Activated naive CD4-positive, alpha-beta T cell treated with Interleukin-2 at 50 U/mL for 16 hours (primary cell): ENCODE results near the gene KCNF1.

Experiments
- DNase-seq: peaks from one replicate; pipeline ENCODE4 v3.0.0-alpha.2; 2020

KCNF1 gene

GRCh38 chr2:10921525-10921924 lies 9.8 kb downstream of the KCNF1 start:
- no peak for DNase-seq

DNA sequence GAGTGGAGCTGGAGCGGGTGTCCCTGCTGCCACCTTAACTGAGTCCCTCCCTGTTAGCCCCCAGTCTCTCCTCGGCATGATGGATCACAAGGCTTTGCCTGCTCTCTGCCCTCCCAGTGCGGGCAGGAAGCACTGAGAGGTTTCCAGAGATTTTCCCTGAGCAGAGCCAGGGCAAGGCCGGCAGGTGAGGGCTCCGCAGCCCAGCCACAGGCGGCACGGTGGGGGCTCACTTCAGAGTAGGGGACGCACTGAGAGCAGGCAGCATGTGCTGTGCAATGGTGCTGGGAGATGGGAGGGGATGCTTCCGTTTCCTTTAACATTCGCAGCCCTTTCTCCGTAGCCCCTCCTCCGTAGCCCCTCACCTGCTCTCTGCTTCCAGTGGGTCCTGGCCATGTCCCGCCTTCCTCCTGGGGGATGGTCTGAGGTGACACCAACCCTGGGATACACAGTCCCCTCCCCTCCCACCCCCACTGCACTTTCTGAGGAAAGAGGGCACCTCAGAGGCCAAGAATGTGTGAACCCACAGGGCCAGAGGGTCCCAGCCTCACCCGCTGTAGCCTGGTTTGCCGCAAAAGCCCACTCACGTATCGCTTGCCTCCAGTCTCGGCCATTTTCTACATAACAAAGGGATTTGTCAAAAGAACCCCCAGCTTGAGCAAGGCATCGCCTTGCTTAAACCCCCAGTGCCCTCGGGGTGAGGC lies 10.7 kb downstream of the KCNF1 start:
- no peak for DNase-seq

DNA sequence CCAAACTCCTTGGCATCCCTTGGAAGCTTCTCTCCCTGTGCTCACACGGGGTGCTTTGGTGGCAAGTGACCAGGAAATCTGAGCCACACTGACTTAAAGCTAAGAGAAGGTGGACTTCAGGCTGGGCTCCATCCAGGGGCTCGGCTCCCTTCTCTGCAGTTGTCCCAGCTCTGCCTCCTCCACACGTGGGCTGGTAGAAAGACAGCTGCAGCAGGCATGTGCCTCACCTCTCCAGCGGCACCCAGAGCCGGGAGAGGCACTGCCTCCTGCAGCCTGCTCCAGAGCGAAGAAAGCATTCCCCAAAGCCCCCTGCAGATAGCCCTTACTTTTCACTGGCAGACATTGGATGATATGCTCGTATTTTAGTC lies 11.3 kb downstream of the KCNF1 start:
- no peak for DNase-seq

- no peak for DNase-seq
Observed at GRCh38 chr2:10923965-10924364, 12.2 kb downstream of the KCNF1 start.

GRCh38 chr2:10924441-10924840 lies 12.7 kb downstream of the KCNF1 start:
- DNase-seq = no peak

DNA sequence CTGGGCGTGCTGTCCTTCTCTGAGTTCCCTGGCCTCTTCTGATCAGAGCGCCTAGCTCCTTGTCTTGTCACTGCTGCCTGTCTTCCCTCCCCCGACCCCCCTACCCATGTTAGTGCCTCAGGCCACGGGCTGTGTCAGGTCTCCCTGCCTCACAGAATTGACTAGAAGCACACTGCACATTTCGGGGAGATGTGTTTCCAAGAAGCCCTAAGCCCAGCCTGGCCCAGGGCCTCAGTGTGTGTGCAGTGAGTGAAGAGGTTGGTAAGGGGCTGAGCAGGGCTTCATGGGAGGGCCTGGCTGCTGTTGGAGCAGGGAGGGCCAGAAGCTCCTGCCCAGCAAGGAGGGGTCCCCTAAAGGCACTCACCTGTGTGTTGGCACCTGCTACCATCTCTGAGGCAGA lies 13.1 kb downstream of the KCNF1 start:
- DNase-seq = no peak

DNA sequence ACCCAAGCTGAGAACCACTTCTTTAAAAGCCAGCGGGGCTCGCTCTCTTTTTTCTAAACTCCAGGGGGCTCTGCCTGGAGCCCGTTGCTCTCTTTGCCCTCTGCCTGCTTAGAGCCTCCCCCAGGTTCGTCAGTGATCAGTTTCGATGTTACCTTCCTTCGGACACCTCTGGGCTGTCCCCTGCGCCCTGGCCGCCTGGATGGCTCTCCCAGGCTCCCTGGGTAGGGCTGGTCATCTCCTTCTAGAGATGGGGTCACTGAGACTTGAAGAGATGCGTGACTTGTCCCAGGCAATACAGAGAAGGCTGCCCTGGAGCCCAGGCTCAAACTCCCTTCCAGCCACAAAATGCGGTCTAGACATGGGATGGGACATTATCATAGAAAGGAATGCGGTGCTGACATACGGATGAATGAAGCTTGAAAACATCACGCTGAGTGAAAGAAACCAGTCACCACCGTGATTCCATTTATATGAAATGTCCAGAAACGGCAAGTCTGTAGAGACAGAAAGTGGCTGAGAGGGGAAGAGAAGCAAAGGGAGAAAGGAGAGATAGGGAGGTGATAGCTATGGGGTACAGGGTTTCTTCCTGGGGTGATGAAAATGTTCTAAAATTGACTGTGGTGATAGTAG lies 14.6 kb downstream of the KCNF1 start:
- no peak for DNase-seq

DNA sequence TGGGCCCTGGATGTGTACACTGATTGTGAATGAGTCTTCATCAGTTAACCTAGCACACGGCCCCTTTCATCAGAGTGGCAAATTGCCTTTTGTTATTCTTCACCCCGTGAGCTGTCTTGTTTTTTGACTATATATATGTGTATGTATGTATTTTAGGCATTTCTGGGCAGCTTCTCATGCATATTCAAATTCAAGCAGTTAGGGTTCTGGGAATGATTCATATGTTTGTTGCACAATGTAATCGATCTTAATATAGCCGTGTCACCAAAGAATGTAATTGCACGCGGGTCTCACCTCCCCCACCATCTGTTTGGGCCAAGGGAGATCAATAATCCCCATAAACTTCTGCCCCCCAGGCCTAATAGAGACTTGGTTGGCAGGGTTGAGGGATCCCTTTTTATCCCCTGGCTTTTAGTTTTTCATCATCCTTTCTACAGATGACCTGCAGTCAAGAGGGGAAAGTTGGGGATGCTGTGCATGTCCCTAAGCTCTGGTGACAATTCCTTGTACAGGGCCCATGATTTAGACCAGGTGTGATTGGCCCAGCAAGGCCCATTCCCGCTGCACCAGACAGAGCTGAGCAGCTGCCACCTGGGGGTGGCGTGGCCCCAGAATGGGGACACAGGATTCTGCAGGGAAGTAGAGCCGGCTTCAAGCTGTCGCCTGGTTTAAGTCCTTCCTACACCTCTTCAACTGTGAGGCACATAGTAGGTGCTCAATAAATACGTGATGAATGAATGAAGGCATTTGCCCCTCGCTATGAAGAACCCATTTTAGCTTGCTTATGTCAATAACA lies 19.2 kb downstream of the KCNF1 start:
- DNase-seq = no peak

GRCh38 chr2:10931710-10932255 lies 20.0 kb downstream of the KCNF1 start:
- no peak for DNase-seq

GRCh38 chr2:10932345-10933151 lies 20.8 kb downstream of the KCNF1 start:
- DNase-seq = no peak

GRCh38 chr2:10933700-10934225 lies 22.0 kb downstream of the KCNF1 start:
- DNase-seq = no peak

DNA sequence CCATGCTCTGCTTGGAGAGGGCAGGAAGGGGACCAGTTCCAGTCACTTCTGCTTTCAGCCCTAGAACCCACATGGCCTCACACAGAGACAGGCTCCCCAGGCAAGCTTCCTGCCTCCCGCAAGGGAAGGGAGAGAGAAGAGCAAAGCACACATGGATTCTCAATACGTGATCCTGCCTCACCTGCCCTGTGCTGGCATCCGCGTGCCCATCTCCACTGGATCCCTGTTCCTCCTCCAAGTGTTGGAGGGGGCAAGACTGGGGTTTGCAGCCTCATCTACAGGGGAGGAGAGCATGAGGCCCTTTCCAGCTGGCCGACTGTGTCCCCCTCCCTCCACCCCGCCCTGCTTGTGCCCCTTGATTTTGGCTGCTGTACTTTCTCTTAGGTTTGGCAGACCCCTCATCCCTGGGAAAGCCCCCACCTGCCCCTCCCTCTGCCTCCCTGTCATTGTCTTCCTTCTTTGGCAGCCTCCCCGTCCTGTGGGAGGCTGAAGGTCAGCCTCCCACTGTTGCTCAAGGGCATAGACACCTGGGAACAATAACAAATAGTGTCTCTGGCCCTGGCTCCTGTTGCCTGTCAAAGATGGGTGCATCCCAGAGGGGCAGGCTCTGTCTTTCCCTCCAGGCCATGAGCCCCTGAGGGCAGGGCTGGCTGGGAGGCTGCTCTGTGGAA lies 22.7 kb downstream of the KCNF1 start:
- no peak for DNase-seq

- DNase-seq = no peak
Observed at GRCh38 chr2:10934979-10935350, 23.2 kb downstream of the KCNF1 start.

- no peak for DNase-seq
Observed at GRCh38 chr2:10935366-10935918, 23.7 kb downstream of the KCNF1 start.

- no peak for DNase-seq
Observed at GRCh38 chr2:10935953-10936942, 24.5 kb downstream of the KCNF1 start.

- DNase-seq = no peak
Observed at GRCh38 chr2:10939058-10939457, 27.3 kb downstream of the KCNF1 start.

GRCh38 chr2:10940596-10940995 lies 28.9 kb downstream of the KCNF1 start:
- no peak for DNase-seq

- DNase-seq = no peak
Observed at GRCh38 chr2:10941383-10941782, 29.6 kb downstream of the KCNF1 start.

DNA sequence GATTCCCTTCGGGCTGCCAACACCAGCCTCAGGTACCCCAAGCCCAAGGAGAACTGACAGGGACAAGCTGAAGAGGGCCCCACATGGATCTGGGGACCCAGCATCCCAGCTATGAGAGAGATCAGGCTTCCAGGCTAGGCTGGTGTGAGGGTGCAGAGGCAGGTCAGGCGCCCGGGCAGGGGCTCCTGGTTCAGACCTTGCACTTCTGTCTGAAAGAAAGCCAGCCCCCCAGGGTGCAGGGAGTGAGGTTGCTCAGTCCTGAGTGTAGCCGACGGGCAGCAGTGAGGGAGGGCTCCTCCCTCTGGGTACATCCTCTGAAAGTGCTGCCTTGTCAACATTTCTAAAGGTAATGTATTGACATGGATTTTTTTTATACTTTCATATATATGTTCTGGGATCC lies 33.1 kb downstream of the KCNF1 start:
- no peak for DNase-seq

DNA sequence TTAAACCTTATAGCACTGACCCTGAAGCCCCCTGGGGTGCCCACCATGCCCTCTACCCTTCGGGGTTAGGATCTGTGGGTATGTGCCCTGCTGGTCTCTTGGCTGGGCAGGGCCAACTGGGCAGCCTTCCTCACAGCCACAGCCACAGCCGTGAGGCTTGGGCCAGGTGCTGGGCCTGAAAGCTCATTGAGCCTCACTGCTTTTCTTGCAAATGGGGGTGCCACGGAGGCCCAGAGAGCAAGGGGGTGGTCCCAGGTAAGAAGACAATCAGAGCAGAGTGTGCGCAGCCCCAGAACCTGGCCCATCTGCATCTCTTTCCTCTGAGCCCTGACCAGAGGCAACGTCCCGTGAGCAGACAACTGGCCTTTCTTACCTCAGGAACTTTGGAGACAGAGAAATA lies 34.7 kb downstream of the KCNF1 start:
- no peak for DNase-seq
